ENCODE data around the gene CRTC2.
"Not testable (repeated sequence)": the region's sequence is repeated elsewhere in the genome, so short reads cannot be mapped to it uniquely, and the experiment has no call there.

CRTC2 gene

GRCh38 chr1:153922972-153923925 is 35.2 kb downstream of the CRTC2 start, which contains the start of gene GATAD2B:
GATAD2B (minus strand) TSS chr1:153922972; CDS start chr1:153828347, 94,625 bp downstream.
- peak; percentile 99 for DNase-seq

- peak; percentile 68 for DNase-seq
Observed at GRCh38 chr1:153922076-153922971, 36.1 kb downstream of the CRTC2 start.

GRCh38 chr1:153921803-153922075 is 36.7 kb downstream of the CRTC2 start:
- DNase-seq: peak; percentile 24

GRCh38 chr1:153921080-153921802 is 37.2 kb downstream of the CRTC2 start:
- DNase-seq: no peak

- DNase-seq: peak; percentile 5
Observed at GRCh38 chr1:153919876-153920852, 38.2 kb downstream of the CRTC2 start.

GRCh38 chr1:153916297-153916696 is 42.1 kb downstream of the CRTC2 start:
- no peak for DNase-seq

GRCh38 chr1:153912349-153912748 is 46.1 kb downstream of the CRTC2 start:
- DNase-seq: no peak

- DNase-seq: not testable (repeated sequence)
Observed at GRCh38 chr1:153910560-153910959, 47.9 kb downstream of the CRTC2 start.

GRCh38 chr1:153908071-153908470 is 50.3 kb downstream of the CRTC2 start:
- DNase-seq: no peak

- no peak for DNase-seq
Observed at GRCh38 chr1:153907134-153907533, 51.3 kb downstream of the CRTC2 start.

- DNase-seq: no peak
Observed at GRCh38 chr1:153906396-153906795, 52.0 kb downstream of the CRTC2 start.

GRCh38 chr1:153905908-153906307 is 52.5 kb downstream of the CRTC2 start:
- DNase-seq: not testable (repeated sequence)

GRCh38 chr1:153903841-153904455 is 54.5 kb downstream of the CRTC2 start:
- DNase-seq: no peak

- no peak for DNase-seq
Observed at GRCh38 chr1:153899509-153899908, 58.9 kb downstream of the CRTC2 start.

All from stimulated activated naive CD4-positive, alpha-beta T cell treated with Interleukin-2 at 50 U/mL for 16 hours (primary cell).